PFSK-1 (cell line): ENCODE measurements around the gene IGFBP5.

Experiments
- FOXP2 ChIP-seq: optimal IDR thresholded peaks from 2 replicates; pipeline ENCODE3; 2011; ENCODE audit warnings: borderline replicate concordance, control low read depth, inconsistent platforms; ENCODE audit not compliant: insufficient read depth; ENCODE audit errors: extremely low read length, extremely low read depth
- POLR2AphosphoS5 ChIP-seq: IDR thresholded peaks from 2 replicates; pipeline ENCODE4 v1.6.1; 2012; ENCODE audit warnings: low read depth, mild to moderate bottlenecking, control low read depth, low read length, moderate library complexity
- SIN3A ChIP-seq: IDR thresholded peaks from 2 replicates; pipeline ENCODE4 v1.6.1; 2012; ENCODE audit warnings: mild to moderate bottlenecking, low read length, moderate library complexity, borderline replicate concordance; ENCODE audit not compliant: insufficient read depth
- TAF1 ChIP-seq: IDR thresholded peaks from 2 replicates; pipeline ENCODE4 v1.6.1; 2012; ENCODE audit warnings: low read length, control low read depth, borderline replicate concordance; ENCODE audit not compliant: insufficient read depth
- TF ChIP-seq, protein P1 (sequence below), 2 experiments: IDR thresholded peaks; 2 replicates each; pipeline versions ENCODE4 v1.6.1 to v1.8.0; 2011 to 2012; ENCODE audit warnings: low read depth in 2 of 2, low read length in 2 of 2, control low read depth in 1 of 2, inconsistent platforms in 1 of 2, mild to moderate bottlenecking in 1 of 2, moderate library complexity in 1 of 2; ENCODE audit not compliant: insufficient read depth in 1 of 2

Gene IGFBP5

DNA sequence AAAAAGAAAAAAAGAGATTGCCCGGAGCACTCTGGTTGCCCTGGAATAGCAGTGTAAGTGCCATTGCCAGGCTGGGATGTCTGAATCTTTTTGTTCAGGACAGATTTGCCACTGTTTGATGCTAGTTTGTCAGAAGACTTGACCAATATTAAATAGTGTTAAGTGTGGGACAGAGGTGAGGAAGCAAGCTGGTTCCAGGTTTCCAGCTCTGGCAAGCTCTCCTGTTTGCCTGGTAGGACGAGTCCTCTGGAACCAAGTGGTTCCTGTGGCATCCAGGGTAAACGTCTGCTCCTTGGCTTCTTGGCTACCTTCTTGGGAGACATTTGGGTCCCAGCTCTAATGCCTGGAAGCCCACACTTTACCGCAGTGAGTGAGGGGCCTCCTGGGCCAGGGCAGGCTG lies 20.8 kb upstream of the IGFBP5 start:
- no peak for TF ChIP-seq TAF1
- no peak for TF ChIP-seq FOXP2
- TF ChIP-seq, protein P1, sequence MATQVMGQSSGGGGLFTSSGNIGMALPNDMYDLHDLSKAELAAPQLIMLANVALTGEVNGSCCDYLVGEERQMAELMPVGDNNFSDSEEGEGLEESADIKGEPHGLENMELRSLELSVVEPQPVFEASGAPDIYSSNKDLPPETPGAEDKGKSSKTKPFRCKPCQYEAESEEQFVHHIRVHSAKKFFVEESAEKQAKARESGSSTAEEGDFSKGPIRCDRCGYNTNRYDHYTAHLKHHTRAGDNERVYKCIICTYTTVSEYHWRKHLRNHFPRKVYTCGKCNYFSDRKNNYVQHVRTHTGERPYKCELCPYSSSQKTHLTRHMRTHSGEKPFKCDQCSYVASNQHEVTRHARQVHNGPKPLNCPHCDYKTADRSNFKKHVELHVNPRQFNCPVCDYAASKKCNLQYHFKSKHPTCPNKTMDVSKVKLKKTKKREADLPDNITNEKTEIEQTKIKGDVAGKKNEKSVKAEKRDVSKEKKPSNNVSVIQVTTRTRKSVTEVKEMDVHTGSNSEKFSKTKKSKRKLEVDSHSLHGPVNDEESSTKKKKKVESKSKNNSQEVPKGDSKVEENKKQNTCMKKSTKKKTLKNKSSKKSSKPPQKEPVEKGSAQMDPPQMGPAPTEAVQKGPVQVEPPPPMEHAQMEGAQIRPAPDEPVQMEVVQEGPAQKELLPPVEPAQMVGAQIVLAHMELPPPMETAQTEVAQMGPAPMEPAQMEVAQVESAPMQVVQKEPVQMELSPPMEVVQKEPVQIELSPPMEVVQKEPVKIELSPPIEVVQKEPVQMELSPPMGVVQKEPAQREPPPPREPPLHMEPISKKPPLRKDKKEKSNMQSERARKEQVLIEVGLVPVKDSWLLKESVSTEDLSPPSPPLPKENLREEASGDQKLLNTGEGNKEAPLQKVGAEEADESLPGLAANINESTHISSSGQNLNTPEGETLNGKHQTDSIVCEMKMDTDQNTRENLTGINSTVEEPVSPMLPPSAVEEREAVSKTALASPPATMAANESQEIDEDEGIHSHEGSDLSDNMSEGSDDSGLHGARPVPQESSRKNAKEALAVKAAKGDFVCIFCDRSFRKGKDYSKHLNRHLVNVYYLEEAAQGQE (IDR thresholded peaks at IDR 0.05; ENCODE audit: insufficient read depth in 1 of 2, low read depth in 2 of 2, low read length in 2 of 2): no peak
- TF ChIP-seq SIN3A: no peak
- TF ChIP-seq POLR2AphosphoS5: no peak

DNA sequence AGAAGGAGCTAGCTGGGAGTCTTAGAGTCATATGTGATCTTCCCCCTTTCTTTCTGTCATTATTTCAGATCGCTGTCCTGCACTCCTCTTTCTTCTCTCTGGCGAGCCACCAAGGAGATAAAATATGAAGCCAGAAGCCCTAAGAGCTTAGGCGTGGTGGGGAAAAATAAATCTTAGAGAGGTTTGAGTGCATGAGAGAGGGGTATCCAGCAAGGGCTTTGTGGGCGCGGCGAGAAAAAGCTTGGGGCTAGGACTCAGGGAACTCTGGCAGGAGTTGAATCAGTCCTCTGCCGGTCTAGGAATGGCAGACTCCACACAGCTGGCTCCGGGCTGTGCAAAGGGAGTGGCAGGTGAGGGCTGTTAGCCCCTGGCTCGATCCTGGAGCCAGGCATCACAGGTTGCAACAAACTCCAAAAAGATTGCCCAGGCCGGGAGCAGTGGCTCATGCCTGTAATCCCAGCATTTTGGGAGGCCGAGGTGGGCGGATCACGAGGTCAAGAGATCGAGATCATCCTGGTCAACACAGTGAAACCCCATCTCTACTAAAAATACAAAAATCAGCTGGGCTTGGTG lies 20.1 kb upstream of the IGFBP5 start:
- TF ChIP-seq, protein P1 (IDR thresholded peaks at IDR 0.05; ENCODE audit: insufficient read depth in 1 of 2, low read depth in 2 of 2, low read length in 2 of 2): no peak
- TF ChIP-seq TAF1 (no peak), FOXP2 (no peak), SIN3A (no peak), POLR2AphosphoS5 (no peak)

DNA sequence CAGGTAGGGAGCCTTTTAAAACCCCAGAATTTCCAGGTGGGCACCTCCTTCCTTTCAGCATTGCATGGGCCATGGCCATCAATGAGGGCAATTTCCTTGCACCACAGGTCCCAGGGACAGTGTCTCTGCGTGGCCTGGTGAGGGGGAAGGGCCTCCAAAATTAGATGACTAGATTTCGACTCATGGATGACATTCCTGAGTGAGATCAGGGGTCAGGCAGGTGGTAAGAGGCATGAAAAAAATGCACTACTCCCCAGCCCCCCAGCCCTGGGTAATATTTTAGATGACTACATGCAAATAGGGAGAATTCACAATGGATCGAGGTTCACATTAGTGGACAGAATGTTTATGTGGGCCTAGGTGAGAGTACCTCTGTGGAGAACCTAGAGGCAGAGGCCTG lies 19.0 kb upstream of the IGFBP5 start:
- no peak for TF ChIP-seq SIN3A
- TF ChIP-seq, protein P1 (IDR thresholded peaks at IDR 0.05; ENCODE audit: insufficient read depth in 1 of 2, low read depth in 2 of 2, low read length in 2 of 2): no peak
- no peak for TF ChIP-seq POLR2AphosphoS5
- no peak for TF ChIP-seq FOXP2
- no peak for TF ChIP-seq TAF1

DNA sequence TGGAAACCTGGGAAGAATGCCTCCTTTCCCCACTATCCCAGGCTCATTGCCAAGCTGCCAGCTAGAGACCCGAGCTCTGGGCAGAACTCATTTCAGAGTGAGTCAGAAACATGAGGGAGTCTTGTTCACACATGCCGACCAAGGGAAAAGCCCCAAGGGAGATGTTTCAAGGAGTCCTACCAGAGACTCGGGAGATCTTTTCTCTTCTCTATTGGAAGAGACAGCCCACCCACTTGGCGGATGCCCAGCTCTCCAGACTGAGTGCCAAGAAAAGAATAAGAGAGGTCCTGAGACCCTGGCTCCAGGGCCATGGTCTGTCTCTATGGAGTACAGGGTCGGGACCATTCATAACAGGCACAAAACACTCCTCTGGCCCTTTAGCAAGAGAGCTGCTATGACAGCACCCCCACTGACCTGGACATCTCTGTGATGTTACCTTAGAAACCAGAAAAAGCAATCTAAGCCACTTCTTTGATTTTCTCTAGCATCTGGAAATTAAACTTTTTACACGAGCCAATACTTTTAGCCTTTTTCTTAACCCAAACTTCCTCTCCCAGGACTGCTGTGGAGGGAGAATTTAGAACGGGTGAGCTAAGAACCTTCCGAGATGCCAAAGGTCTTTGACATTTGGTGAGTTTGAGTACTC lies 18.5 kb upstream of the IGFBP5 start:
- TF ChIP-seq POLR2AphosphoS5 (no peak), TAF1 (no peak), FOXP2 (no peak), SIN3A (no peak)
- TF ChIP-seq, protein P1 (IDR thresholded peaks at IDR 0.05; ENCODE audit: insufficient read depth in 1 of 2, low read depth in 2 of 2, low read length in 2 of 2): no peak
